GM10266 (cell line): ENCODE measurements around the gene PPP1R12C.

Source experiments
- DNase-seq: peaks from one replicate; pipeline ENCODE4 v3.0.0; 2012; ENCODE audit errors: extremely low spot score
- CTCF ChIP-seq: IDR thresholded peaks from 2 replicates; pipeline ENCODE4 v1.5.1; 2012; ENCODE audit warnings: mild to moderate bottlenecking, low read depth; ENCODE audit not compliant: control insufficient read depth, insufficient read depth; ENCODE audit errors: missing control alignments

Gene PPP1R12C

GRCh38 chr19:55152017-55152416 is 34.6 kb upstream of the PPP1R12C start:
- no peak for DNase-seq
- no peak for TF ChIP-seq CTCF

- no peak for TF ChIP-seq CTCF
- DNase-seq: no peak
Observed at GRCh38 chr19:55149078-55150003, 31.9 kb upstream of the PPP1R12C start, which contains the start of gene TNNT1. TNNT1 (minus strand) TSS chr19:55149206; CDS start chr19:55147157, 2,049 bp downstream.

GRCh38 chr19:55147545-55148251 is 30.3 kb upstream of the PPP1R12C start:
- no peak for TF ChIP-seq CTCF
- no peak for DNase-seq

- DNase-seq: no peak
- TF ChIP-seq CTCF: no peak
Observed at GRCh38 chr19:55146705-55147273, 29.4 kb upstream of the PPP1R12C start.

- no peak for DNase-seq
- TF ChIP-seq CTCF: peak; percentile 55
Observed at GRCh38 chr19:55146078-55146704, 28.8 kb upstream of the PPP1R12C start.

- TF ChIP-seq CTCF: no peak
- DNase-seq: no peak
Observed at GRCh38 chr19:55145232-55145631, 27.8 kb upstream of the PPP1R12C start.
